SU-DHL-6 (cell line): ENCODE results near the gene TMEM247.

ENCODE experiments used
- H2AFZ ChIP-seq: fragments of 200-600 bp; sonication (generic); 2 replicates; pipeline ENCODE4 v1.6.1; 2014; ENCODE audit warnings: low read depth, mild to moderate bottlenecking, moderate library complexity, mixed read lengths, antibody characterized with exemption, low read length; ENCODE audit not compliant: severe bottlenecking
- H3F3A ChIP-seq: fragments of 200-600 bp; shearing (Covaris generic); 2 replicates; pipeline ENCODE4 v1.6.0; 2016; ENCODE audit warnings: antibody characterized with exemption, mild to moderate bottlenecking; ENCODE audit not compliant: insufficient read depth
- H3K27ac ChIP-seq: fragments of 200-600 bp; sonication (generic); 2 replicates; pipeline ENCODE4 v1.5.1; 2016; ENCODE audit warnings: low read depth, mild to moderate bottlenecking, low read length, moderate library complexity, mixed read lengths
- H3K27me3 ChIP-seq: fragments of 200-600 bp; sonication (generic), shearing (Covaris generic); 2 replicates; pipeline ENCODE4 v1.6.0; 2014; ENCODE audit warnings: mild to moderate bottlenecking, low read length
- H3K36me3 ChIP-seq: fragments of 200-600 bp; sonication (generic); 2 replicates; pipeline ENCODE4 v1.6.1; 2014; ENCODE audit warnings: mild to moderate bottlenecking, low read length, mixed read lengths
- H3K4me2 ChIP-seq: fragments of 300-600, 200-600 bp; shearing (Covaris generic), sonication (generic); 2 replicates; pipeline ENCODE4 v1.6.0; 2014; ENCODE audit warnings: low read length, low read depth, mild to moderate bottlenecking; ENCODE audit not compliant: poor library complexity, severe bottlenecking
- H3K4me3 ChIP-seq: fragments of 200-600 bp; sonication (generic); 2 replicates; pipeline ENCODE4 v1.5.1; 2014; ENCODE audit warnings: antibody characterized with exemption, low read length, mild to moderate bottlenecking, mixed read lengths; ENCODE audit not compliant: insufficient read depth, poor library complexity, severe bottlenecking
- H3K79me2 ChIP-seq: fragments of 200-600 bp; sonication (generic); 2 replicates; pipeline ENCODE4 v1.6.1; 2014; ENCODE audit warnings: mild to moderate bottlenecking, low read length, moderate library complexity; ENCODE audit not compliant: insufficient read depth
- H3K9ac ChIP-seq: fragments of 200-600 bp; sonication (generic); 2 replicates; pipeline ENCODE4 v1.7.0; 2014; ENCODE audit warnings: mild to moderate bottlenecking, low read length
- H3K9me2 ChIP-seq: fragments of 200-600 bp; sonication (generic); replicated peaks from 2 replicates; pipeline ENCODE4 v1.6.1; 2014; ENCODE audit warnings: low read length; ENCODE audit not compliant: insufficient read depth
- H3K9me3 ChIP-seq: fragments of 200-600 bp; sonication (generic); 2 replicates; pipeline ENCODE4 v1.6.1; 2014; ENCODE audit warnings: low read length, mixed read lengths; ENCODE audit not compliant: insufficient read depth
- H4K20me1 ChIP-seq: fragments of 200-600 bp; sonication (generic); 2 replicates; pipeline ENCODE4 v1.6.1; 2014; ENCODE audit warnings: low read depth, mild to moderate bottlenecking, antibody characterized with exemption, low read length, moderate library complexity, mixed read lengths
- CTCF ChIP-seq: fragments of 200-600 bp; sonication (generic); IDR thresholded peaks from one replicate; pipeline ENCODE4 v1.5.1; 2017; ENCODE audit warnings: antibody characterized with exemption, mild to moderate bottlenecking, low read length, moderate library complexity; ENCODE audit not compliant: insufficient read depth, poor library complexity, severe bottlenecking
- EZH2phosphoT487 ChIP-seq: fragments of 200-600 bp; sonication (generic), shearing (Covaris generic); conservative IDR thresholded peaks from 2 replicates; pipeline ENCODE4 v1.6.1; 2018; ENCODE audit warnings: mild to moderate bottlenecking, antibody characterized with exemption, low read length, moderate library complexity, mixed read lengths

Gene TMEM247

DNA sequence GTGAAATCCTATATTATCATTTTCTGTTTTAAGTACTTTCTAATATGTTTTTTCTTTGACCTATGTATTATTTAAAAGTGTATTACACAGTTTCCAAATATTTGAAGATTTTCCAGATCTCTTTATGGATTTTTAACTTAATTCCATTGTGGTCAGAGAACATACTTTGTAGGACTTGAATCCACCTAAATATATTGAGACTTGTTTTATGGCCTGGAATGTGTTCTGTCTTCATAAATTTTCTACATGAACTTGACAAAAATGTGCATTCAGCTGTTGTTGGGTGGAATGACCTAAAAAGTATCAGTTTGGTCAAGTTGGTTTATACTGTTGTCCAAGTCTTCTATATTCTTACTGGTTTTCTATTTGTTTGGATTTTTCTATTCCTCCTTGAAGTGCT is 33.8 kb upstream of the TMEM247 start:
- H3F3A ChIP-seq = no peaks in the 10 kb centered on the region
- H3K27me3 ChIP-seq = no peaks in the 10 kb centered on the region
- no peak overlapping the region for H3K9ac ChIP-seq
- no peak overlapping the region for H3K4me2 ChIP-seq
- no peaks in the 10 kb centered on the region for H3K9me2 ChIP-seq
- TF ChIP-seq EZH2phosphoT487 (no peak), CTCF (no peak)
- no peak overlapping the region for H2AFZ ChIP-seq
- H3K36me3 ChIP-seq = no peaks in the 10 kb centered on the region
- no peaks in the 10 kb centered on the region for H3K79me2 ChIP-seq
- no peak overlapping the region for H3K27ac ChIP-seq
- no peak overlapping the region for H3K4me3 ChIP-seq
- no peaks in the 10 kb centered on the region for H3K9me3 ChIP-seq
- H4K20me1 ChIP-seq = no peaks in the 10 kb centered on the region

DNA sequence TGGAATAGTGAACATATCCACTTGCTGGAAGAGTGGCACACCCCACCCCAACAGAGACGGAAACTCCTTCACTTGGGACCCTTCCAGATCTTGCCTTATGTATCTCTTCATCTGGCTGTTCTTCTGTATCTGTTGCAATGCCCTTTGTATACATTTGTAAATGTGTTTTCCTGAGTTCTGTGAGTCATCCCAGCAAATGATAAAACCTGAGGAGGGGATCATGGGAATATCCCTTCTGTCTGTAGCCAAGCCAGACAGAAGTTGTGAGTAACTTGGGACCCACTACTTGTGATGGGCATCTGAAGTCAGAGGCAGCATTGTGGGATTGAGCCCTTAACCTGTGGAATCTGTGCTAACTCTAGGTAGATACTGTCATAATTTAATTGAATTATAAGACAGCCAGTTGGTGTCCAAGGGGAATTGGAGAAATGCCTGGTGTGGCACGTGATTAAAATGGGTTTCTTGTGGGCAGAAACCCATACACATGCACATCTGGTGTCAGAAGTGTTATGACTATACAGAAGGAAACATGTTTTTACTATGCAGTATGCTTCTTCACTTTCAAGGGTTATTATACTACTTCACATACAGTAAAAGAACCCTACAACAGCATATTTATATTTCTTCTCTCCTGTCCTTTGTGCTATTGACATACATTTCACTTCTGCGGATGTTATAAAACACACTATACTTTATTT is 32.3 kb upstream of the TMEM247 start:
- no peak overlapping the region for H2AFZ ChIP-seq
- H3K9me2 ChIP-seq = no peaks in the 10 kb centered on the region
- H3K9me3 ChIP-seq = no peaks in the 10 kb centered on the region
- no peak overlapping the region for H3K4me3 ChIP-seq
- H3K27me3 ChIP-seq = no peaks in the 10 kb centered on the region
- no peaks in the 10 kb centered on the region for H3F3A ChIP-seq
- no peak for TF ChIP-seq CTCF
- TF ChIP-seq EZH2phosphoT487 = no peak
- no peak overlapping the region for H3K4me2 ChIP-seq
- H3K79me2 ChIP-seq = no peaks in the 10 kb centered on the region
- no peaks in the 10 kb centered on the region for H3K36me3 ChIP-seq
- no peaks in the 10 kb centered on the region for H4K20me1 ChIP-seq
- H3K27ac ChIP-seq = no peak overlapping the region
- H3K9ac ChIP-seq = no peak overlapping the region

- no peak for TF ChIP-seq CTCF
- no peak for TF ChIP-seq EZH2phosphoT487
- H3K4me2 ChIP-seq = no peak overlapping the region
- H2AFZ ChIP-seq = no peak overlapping the region
- H3K9me3 ChIP-seq = no peaks in the 10 kb centered on the region
- no peak overlapping the region for H3K27ac ChIP-seq
- H3K4me3 ChIP-seq = no peak overlapping the region
- no peaks in the 10 kb centered on the region for H3K27me3 ChIP-seq
- no peak overlapping the region for H3K9ac ChIP-seq
- no peaks in the 10 kb centered on the region for H3K36me3 ChIP-seq
- H3K9me2 ChIP-seq = no peaks in the 10 kb centered on the region
- H3F3A ChIP-seq = no peaks in the 10 kb centered on the region
- no peaks in the 10 kb centered on the region for H4K20me1 ChIP-seq
- no peaks in the 10 kb centered on the region for H3K79me2 ChIP-seq
Measured at GRCh38 chr2:46447649-46448048, 31.7 kb upstream of the TMEM247 start.
